Measurements from ENCODE around the gene MVK.

MVK gene

GRCh38 chr12:109611223-109611622 is 37.6 kb downstream of the MVK start:
- no peak for DNase-seq

DNA sequence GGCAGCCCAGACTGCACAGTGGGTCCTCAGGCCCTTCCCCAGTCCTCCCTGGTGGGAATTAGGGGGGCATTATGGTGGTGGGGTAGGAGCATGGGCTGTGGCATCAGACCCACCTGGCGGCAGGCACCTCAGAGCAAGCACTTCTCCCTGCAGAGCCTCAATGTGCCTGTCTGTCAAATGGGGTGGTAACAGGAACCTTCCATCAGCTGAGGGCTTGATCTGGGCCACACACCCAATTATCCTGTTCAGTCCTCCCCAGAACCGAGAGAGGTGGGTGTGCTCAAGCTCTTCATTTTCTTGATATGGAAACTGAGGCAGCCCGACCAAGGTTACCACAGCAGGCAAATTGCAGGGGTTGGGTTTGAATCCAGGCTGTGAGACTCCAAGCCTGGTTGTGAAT is 38.4 kb downstream of the MVK start:
- no peak for DNase-seq

DNA sequence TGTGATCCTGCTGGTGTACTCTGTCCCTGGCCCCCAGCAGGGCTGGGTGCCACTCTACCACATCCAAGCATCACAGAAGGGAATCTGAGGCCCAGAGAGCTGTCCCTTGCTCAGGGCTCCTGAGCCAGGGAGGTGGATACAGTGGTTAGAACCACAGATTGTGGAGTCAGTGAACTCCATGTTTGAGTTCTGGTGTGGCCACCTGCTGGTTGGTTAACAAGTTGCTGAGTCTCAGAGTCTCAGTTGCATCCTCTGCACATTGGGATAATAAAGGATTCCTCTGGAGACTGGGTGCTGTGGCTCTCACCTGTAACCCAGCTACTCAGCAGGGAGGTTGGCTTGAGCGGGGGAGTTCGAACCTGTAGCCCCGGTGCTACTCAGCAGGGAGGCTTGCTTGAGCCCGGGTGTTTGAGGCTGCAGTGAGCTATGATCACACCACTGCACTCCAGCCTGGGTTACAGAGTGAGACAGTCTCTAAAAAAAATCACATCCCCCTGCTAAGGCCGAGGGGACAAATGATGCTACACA is 39.4 kb downstream of the MVK start:
- DNase-seq = peak; percentile 3

DNA sequence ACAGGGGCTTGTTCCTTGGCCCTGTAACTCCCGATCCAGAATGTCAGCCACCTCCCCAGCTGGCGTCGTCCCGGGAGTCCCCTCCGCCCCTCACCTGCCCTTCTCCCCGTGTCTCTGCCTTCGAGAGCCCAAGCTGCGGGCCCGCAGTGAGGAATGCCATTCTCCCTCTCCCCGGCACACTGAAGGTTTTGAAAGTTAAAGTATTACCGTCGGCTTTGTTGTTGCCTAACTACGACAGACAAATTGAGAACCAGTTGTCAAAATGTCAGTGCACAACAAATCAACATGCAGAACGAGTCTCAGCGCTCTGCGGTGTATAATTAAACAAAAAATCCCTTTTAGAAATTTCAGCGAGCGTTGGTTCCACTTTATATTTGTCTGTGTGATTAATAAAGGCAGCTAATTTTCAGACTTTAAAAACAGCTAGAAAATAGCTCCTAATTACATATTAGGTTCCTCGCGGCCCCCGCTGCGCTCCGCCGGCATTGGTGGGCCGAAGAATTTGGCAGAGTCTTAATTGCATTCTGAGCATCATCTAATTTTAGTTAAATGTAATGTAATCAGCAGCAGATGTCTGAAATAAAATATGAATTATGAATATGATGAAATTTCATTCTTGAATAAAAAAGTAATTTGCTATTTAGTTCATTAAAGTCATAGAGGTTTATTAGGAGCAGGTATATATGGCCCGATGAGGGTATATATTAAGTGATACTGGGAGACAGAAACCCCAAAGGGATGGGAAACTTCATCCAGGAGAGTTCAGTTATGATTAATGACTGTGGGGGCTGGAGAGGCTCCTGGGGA is 40.3 kb downstream of the MVK start:
- no peak for DNase-seq

DNA sequence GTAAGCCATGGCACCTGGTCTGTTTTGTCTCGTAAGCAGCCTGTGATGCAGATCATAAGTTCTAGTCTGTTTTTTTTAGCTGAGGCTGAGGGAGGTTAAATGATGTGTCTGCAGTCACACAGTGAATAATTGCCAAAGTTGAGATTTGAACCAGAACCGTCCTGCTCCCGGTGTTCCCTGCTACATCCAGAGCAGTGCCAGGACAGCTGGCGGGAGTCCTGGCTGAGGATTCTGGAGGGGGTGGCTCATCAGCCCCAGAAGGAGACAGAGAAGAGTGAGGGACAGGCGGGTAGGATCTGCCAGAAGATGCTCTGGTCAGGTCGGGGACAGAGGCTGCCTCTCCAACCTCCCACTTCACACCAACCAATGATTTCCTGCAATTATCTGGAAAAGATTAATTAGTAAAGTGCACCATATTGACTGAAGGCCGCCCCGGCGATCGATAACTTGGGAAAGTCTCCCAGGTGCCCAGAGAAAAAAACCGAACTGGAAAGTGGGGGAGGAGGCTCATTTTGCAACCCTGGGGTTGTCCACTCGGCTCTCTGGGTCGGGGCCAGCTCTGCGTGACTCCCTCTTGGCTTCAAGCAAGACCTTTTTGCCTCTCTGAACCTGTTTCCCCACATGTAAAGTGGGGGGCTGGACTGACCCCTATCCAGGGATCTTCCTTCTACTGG is 42.1 kb downstream of the MVK start:
- no peak for DNase-seq

GRCh38 chr12:109617491-109617890 is 43.9 kb downstream of the MVK start:
- no peak for DNase-seq

DNA sequence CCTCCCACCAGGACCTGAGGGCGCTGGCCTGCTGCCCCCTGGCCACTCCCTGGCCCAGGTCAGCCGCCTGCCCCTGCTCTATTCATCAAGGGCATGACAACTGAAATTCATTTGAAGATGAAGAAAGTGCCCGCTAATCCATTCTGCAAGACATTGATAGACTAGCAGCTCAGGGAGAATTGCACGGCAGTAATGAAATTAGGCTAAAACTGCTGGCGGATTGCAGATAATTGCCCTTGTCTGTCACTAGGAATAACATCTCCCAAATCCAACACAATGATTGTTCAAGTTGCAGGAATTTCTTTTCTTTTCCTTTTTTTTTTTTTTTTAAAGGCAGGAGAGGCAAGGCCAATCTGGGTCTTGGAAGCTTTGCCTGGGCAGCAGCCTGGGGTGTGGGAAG is 44.5 kb downstream of the MVK start:
- no peak for DNase-seq

GRCh38 chr12:109619002-109619604 is 45.5 kb downstream of the MVK start:
- peak; percentile 6 for DNase-seq

DNA sequence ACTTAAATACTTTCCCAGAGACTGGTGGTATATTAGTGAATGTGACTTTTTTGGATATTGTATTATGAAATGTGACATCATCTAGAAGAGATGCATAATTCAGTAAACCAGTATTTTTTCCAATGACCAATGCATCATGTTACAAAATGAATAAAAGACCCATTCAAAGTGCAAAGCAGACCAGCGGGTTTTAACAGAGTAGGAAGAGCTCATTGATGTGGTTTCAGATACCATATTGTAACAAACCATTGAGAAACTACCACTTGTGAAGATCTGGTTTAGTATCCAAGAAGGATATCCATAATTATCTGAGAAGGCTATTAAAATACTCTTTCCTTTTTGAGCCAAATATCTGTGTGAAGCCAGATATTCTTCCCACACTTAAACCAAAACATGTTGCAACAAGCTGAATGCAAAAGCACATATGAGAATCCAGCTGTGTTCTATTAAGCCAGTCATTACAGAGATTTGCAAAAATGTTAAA is 47.7 kb downstream of the MVK start:
- DNase-seq = peak; percentile 1

GRCh38 chr12:109621901-109622364 is 48.3 kb downstream of the MVK start:
- DNase-seq = no peak

- DNase-seq = no peak
Observed at GRCh38 chr12:109624467-109624866, 50.9 kb downstream of the MVK start.

DNA sequence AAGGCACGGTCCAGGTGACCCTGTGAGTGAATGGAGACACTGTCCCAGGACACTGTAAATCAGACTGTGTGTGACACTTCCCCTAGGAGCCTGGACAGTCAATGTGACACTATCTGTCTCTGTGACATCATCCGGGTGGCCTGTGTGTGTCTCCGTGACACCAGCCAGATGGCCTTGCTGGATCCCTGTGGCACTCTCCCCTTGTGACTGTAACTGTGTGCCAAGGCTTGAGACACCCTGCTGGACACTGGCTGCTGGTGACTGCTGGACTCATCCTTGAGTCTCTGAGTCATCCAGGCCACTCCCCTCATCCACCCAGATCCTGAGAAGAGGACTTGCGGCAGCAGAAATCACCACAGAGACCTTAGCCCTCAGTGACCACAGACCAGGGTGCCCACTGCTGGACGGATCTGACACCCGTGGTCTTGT is 51.6 kb downstream of the MVK start:
- DNase-seq = peak; percentile 28

DNA sequence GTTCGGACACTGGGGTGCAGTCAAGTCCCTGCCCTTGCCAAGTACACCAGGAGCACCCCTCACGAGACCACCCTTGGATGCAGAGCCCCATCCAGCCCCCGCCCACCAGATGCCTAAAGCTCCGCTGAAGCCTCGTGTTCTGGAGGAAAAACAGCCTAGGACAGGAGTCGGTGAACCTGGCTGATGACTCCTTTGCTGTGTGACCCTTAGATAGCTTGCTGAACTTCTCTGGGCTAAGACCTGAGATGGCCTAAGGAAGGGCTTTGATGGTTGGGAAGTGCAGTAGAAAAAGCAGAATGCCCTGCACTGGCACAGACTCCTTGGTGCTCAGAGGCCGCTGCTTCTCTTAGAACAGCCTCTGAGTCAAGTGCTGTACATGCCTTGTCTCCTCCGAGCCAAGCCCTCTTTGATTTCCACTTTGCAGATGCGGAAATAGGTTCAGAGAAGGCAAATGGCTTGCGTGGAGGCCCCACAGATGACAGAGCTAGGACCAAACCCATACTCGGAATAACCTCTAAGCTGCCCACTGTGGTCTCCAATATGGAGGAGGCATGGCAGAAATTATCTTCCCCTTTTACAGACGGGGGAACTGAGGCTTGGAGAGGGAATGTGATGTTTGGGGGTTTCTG is 52.3 kb downstream of the MVK start:
- DNase-seq = no peak

- DNase-seq = no peak
Observed at GRCh38 chr12:109626378-109627115, 53.0 kb downstream of the MVK start.

DNA sequence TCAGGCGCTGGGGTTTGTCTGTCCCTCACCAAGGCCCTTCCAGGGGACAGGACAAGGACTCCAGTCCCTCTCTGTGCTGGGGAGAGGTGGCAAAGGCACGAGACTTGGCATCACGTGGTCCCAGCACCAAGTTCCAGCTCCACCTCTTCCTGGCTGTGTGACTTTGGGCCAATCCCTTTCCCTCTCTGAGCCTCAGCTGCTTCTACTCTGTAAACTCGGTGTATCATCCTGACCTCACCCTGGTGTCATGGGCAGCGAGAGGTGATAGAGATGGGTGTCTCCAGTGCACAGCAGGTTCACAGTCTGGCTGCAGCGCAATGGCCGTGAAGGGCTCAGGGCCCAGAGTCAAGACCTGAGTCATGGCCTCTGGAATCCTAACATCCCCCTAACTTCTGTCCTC is 54.0 kb downstream of the MVK start:
- DNase-seq = no peak

- no peak for DNase-seq
Observed at GRCh38 chr12:109630107-109630506, 56.5 kb downstream of the MVK start.

- DNase-seq = no peak
Observed at GRCh38 chr12:109630815-109631214, 57.2 kb downstream of the MVK start.

DNA sequence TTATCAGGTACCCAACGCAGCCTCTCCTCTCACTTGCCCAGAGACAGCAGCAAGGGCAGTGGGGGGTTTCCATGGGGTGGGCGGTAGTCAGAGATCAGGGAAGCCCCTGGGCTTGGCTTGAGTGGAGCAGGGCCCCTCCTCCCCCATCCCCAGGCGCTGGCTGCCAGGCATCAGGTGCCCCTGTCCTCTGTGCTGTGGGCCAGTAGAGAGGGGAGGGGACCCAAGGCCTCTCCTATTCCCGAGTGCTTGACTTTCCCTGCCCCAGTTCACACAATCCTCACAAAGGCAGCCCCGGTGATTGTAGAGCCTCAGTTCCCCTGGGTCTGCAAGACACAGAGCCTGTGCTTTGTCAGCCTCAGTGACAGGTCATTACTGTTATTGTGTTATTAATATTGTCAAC is 57.7 kb downstream of the MVK start:
- no peak for DNase-seq

DNA sequence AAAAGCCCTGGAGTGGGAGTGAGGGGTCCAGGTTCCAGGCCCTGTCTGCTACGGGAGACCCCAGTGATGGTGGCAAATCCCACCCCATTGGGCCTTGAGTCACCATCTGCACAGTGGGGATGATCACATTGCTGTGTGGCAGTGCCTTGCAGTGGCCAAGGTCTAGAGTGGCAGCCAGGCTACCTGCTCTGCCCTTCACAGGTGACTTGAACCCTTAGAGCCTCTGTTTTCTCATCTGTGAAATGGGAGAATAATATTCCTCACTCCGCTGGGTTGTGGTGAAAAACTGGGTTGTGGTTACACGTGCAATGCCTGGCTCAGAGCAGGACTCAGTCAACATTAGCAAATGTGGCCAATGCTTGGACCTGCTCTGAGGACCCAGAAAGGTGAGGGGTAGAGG is 58.2 kb downstream of the MVK start:
- no peak for DNase-seq

DNA sequence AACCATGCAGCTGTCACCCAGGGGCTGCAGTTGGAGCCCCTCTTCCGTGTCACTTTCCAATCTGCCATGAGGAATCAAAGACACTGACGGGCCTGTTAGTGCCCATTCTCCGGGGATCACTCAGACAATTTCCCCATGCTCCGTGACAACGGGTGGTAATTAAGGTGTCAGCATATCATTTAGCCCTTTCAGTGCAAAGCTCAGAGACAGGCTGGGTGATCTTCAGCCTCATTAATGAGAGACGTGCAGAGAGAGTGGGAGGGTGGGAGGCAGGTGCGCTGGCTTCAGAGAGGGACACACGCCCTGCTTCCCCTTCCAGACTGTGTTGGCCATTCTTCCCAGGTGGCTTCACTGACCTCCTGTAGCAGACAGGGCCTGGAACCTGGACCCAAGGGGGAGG is 58.7 kb downstream of the MVK start:
- no peak for DNase-seq

DNA sequence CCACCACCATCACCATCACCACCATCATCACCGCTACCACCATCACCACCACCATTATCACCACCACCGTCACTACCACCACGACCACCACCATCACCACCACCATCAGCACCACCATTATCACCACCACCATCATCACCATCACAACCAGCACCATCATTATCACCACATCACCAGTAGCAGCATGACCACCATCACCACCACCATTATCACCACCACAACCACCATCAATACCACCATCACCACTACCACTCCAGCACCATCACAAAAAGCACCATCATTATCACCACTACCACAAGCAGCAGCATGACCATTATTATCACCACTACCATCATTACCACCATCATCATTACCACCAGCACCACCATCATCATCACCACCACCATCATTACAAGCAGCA is 62.1 kb downstream of the MVK start:
- no peak for DNase-seq

DNA sequence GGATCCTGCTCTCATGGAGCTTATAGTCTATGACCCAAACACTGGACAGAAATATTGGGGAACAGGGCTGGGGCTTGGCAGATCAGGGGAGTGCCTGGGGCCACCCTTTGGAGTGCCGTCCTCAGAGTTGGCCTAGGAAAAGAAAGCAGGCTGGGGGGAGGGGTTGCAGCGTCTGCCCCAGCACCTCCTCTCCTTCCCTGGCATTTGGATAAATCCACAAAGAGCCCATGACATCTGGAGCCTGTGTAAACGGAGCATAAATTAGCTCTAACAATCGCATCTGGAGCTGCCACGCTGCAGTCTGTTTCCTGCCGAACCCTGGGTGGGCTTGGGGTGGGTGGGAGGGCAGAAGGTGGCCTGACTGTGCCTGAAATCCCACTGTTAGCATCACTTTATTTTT is 63.8 kb downstream of the MVK start:
- no peak for DNase-seq

All from inflammatory macrophage treated with lipopolysaccharide for 4 hours (primary cell).